Small intestine (tissue), 7 donors: ENCODE data around the gene CLDN20. TPM values are rescaled to one million over a fixed set of nuclear protein-coding genes. Genes with fewer than 3 reads are reported as not detected.

Experiments
- DNase-seq, 2 donors: peaks; one replicate each; pipeline versions ENCODE4 v3.0.0 to v3.0.0-alpha.2; 2013
- FAIRE-seq: peaks from 2 replicates; lab custom pipeline; 2012; peaks lifted over from hg19 to GRCh38; lab: Jason Lieb, UNC
- H3K27ac ChIP-seq, 3 donors: one replicate each; pipeline ENCODE4 v1.5.1; 2013; ENCODE audit warnings: low read length in 2 of 3, mild to moderate bottlenecking in 2 of 3, control low read depth in 1 of 3, inconsistent platforms in 1 of 3, low read depth in 1 of 3, moderate library complexity in 1 of 3
- H3K27me3 ChIP-seq, 3 donors: one replicate each; pipeline ENCODE4 v1.6.1; 2013; ENCODE audit warnings: low read length in 3 of 3, inconsistent platforms in 1 of 3; ENCODE audit not compliant: control insufficient read depth in 3 of 3, insufficient read depth in 3 of 3
- H3K36me3 ChIP-seq, 3 donors: one replicate each; pipeline ENCODE4 v1.6.1; 2013; ENCODE audit warnings: low read length in 3 of 3, inconsistent platforms in 1 of 3, low read depth in 1 of 3, mild to moderate bottlenecking in 1 of 3, moderate library complexity in 1 of 3; ENCODE audit not compliant: control insufficient read depth in 3 of 3, insufficient read depth in 2 of 3
- H3K4me1 ChIP-seq, 3 donors: one replicate each; pipeline ENCODE4 v1.6.1; 2013; ENCODE audit warnings: low read length in 2 of 3, inconsistent platforms in 1 of 3, low read depth in 1 of 3, mild to moderate bottlenecking in 1 of 3, moderate library complexity in 1 of 3; ENCODE audit not compliant: control insufficient read depth in 3 of 3, insufficient read depth in 2 of 3
- H3K4me3 ChIP-seq, 3 donors: one replicate each; pipeline ENCODE4 v1.5.1; 2013; ENCODE audit warnings: low read length in 3 of 3, control low read depth in 1 of 3, inconsistent platforms in 1 of 3, low read depth in 1 of 3, mild to moderate bottlenecking in 1 of 3, moderate library complexity in 1 of 3
- H3K9me3 ChIP-seq, 2 donors: one replicate each; pipeline ENCODE4 v1.6.1; 2013; ENCODE audit warnings: low read depth in 1 of 2, low read length in 1 of 2; ENCODE audit not compliant: control insufficient read depth in 2 of 2, insufficient read depth in 1 of 2
- WGBS, 3 donors: extraction: QIAGEN DNeasy Blood & Tissue Kit; methylation state at CpG; one replicate each; pipeline ENCODE4 v1.1.7; 2013; 5-methylcytosine and 5-hydroxymethylcytosine counted together
- polyA plus RNA-seq, 4 donors: library from polyadenylated mRNA; stranded (reverse) in 3 of 4; unstranded in 1 of 4; fragments of 200-250 nt in 3 of 4; fragments of 120-200 nt in 1 of 4; gene quantifications; one replicate each; pipeline versions ENCODE4 v1.2.1 to v1.2.3, GENCODE V29; 2013
- donor health status: healthy with polysubstance abuse.
- donor health status: control.
- donor health status: control.
- donor health status: Bipolar disorder and iron deficiency.
- donor health status: healthy.

CLDN20 gene
- polyA plus RNA-seq, 4 donors = 0.97 TPM; not detected in 3

DNA sequence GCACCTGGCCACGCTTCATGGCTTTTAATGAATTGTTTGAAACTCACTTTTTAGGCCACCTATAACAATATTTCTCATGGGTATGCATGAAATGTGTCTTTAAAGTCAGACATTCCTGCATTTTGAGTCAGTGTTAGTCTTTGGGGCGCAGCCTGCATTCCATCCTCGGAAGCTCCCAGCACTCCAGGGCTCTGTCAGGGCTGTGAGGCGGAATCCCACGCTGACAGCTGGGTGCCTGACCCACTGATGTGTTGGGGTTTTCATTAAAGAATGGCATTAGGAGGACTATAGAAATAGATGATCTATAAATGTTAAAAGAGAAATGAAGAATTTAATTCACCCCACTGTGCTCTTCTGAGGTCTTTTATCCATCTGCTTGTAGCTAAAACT, 16.2 kb upstream of the CLDN20 start:
- H3K27me3 ChIP-seq = no peaks in the 10 kb centered on the region
- no peak for DNase-seq
- H3K9me3 ChIP-seq = no peaks in the 10 kb centered on the region
- no peak for FAIRE-seq
- no peak overlapping the region for H3K4me3 ChIP-seq
- no peak overlapping the region for H3K27ac ChIP-seq
- no peaks in the 10 kb centered on the region for H3K4me1 ChIP-seq
- 92 to 95% (median 95%) methylated on average over 5 of the region's 5 CpGs for WGBS, 3 donors
- H3K36me3 ChIP-seq = peaks cover 2 to 50% (median 9%) of the 10 kb centered on the region in 3 donors

DNA sequence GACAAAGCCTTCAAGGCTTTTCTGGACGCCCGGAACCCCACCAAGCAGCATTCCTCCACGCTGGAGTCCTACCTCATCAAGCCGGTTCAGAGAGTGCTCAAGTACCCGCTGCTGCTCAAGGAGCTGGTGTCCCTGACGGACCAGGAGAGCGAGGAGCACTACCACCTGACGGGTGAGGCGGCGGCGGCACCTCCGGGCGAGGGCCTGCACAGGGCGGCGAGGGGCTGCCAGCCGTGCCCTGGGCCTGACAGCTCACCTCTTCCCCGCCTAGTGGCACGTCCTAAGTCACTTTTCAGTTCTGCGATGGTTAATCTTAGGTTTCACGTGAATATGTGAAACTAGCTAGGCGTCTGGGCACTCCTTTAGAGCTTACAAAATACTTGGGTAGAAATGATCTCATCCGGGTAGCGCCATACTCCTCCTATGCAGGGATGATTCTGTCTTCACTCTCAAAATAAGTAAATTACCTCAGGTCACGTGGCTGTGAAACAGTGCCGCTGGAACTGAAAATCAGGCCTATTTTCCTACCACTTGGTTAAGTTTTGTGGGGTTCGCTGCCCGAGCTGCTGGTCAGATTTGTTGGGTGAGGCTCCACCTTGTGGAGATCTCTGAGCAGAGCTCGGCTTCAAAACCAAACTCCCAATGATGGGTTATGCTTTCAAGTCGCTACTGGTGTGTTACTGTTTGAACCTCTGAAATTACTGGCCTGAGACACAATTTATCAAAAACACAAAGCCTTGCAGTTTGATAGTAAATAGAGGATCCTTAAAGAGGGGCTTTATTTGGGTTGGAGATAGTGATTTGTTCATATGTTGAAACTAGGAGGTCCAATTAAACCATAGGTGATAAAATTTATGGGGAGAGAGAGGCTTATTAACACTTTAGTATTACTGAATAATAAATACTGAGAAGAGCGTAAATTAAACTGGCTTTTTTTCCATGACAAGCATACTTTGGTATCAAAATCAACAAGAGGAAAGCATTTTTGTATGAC, 15.5 kb upstream of the CLDN20 start:
- Histone ChIP-seq H3K36me3 (peaks cover 5 to 51% (median 8%) of the 10 kb centered on the region in 3 donors), H3K9me3 (no peaks in the 10 kb centered on the region), H3K4me3 (no peak overlapping the region), H3K27ac (no peak overlapping the region), H3K4me1 (no peaks in the 10 kb centered on the region), H3K27me3 (no peaks in the 10 kb centered on the region)
- 81 to 86% (median 84%) methylated on average over 30 of the region's 30 CpGs for WGBS, 3 donors
- DNase-seq = peak; percentile 26 to 66
- no peak for FAIRE-seq

DNA sequence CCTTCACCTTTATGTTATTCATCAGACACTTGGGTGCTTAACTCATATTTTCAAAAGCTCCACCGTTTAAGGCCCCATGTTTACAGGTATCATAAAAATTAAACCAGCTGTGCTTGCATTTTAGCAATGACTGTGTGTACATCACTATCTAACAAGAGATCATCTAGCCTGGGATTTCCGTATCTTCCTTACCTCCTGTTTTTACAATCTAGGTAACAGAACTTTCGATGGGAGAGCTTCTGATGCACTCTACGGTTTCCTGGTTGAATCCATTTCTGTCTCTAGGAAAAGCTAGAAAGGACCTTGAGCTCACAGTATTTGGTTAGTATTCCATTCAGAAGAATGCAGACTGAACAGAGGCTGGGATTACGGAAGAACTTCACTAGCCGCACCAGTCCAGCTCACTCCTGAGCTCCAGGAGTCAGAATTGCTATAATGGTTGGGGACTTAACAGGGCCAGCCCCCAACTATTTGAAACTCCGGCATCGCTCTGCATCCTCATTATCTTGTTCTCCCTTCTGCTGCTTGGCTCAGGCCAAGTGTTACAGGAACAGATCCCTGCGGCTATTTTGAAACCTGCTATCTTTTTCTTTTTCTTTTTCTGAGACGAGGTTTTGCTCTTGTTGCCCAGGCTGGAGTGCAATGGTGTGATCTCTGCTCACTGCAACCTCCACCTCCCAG, 13.0 kb upstream of the CLDN20 start:
- Histone ChIP-seq H3K4me3 (no peak overlapping the region), H3K4me1 (no peaks in the 10 kb centered on the region), H3K9me3 (no peaks in the 10 kb centered on the region), H3K27ac (no peak overlapping the region), H3K36me3 (peaks cover 5 to 52% (median 20%) of the 10 kb centered on the region in 3 donors), H3K27me3 (no peaks in the 10 kb centered on the region)
- no peak for DNase-seq
- 89 to 92% (median 89%) methylated on average over 10 of the region's 10 CpGs for WGBS, 3 donors
- no peak for FAIRE-seq

DNA sequence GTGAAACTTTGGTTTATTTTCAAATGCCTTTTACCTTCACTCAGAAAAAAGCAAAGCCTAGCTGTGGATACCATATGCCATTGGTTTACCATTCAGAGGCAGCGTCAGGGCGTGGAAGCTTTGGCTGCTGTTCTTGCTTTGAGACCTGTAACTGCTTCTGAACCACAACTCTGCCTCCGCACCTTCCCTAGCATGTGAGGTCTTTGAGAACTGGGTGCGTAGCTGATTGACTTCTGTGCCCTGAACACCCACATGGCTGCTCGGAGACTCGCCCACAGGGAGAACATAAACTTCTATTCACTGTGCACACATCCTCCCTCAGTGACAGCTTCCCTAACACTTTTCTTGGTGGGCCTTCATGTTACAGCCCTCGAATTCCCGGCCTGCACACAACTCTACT, 11.2 kb upstream of the CLDN20 start:
- no peak for FAIRE-seq
- Histone ChIP-seq H3K36me3 (peaks cover 8 to 52% (median 21%) of the 10 kb centered on the region in 3 donors), H3K4me3 (no peak overlapping the region), H3K27me3 (no peaks in the 10 kb centered on the region), H3K4me1 (no peaks in the 10 kb centered on the region), H3K27ac (no peak overlapping the region), H3K9me3 (no peaks in the 10 kb centered on the region)
- WGBS, 3 donors = 96 to 97% (median 96%) methylated on average over 8 of the region's 8 CpGs
- DNase-seq = no peak

DNA sequence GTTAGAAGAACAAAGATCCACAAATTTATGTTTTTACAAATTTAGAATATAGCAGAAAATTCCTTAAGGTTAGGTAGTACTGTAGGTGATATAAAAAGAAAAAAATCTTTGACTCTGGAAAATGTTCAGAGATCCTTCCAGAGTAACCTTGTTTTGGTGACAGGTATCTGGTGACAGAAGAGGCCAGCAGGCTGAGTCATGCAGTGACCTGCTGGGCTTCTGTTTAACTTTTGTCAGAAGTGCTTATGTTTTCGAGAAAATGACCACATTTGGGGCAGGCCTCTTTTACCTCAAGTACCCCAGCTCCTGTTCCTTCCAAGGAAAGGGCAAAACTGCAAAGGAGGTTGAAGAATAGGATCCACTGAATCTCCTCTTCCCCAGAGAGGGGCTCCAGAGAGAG, 10.5 kb upstream of the CLDN20 start:
- WGBS, 3 donors = 57 to 83% (median 70%) methylated on average over 1 of the region's 1 CpG
- FAIRE-seq (no peak), DNase-seq (no peak)
- H3K27ac ChIP-seq = no peak overlapping the region
- no peaks in the 10 kb centered on the region for H3K9me3 ChIP-seq
- H3K36me3 ChIP-seq = peaks cover 6 to 53% (median 27%) of the 10 kb centered on the region in 3 donors
- no peaks in the 10 kb centered on the region for H3K4me1 ChIP-seq
- H3K4me3 ChIP-seq = no peak overlapping the region
- H3K27me3 ChIP-seq = no peaks in the 10 kb centered on the region

DNA sequence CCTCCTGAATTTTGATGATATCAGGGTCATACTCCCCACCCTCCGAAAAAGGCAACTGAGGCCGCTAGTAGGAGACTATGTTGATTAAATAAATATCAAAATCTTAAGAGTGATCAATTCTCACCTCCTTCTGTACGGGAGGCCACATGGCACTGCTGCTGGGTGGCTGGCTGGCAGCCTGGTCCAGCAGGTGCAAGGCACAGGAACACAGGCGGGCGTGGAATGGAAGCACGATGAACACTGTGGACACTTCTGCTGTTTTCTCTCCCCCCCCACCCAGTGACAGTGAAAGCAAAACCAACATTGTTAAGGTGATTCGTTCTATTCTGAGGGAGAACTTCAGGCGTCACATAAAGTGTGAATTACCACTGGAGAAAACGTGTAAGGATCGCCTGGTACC, 9.7 kb upstream of the CLDN20 start:
- Histone ChIP-seq H3K4me1 (no peaks in the 10 kb centered on the region), H3K4me3 (no peak overlapping the region), H3K9me3 (no peaks in the 10 kb centered on the region), H3K36me3 (peaks cover 6 to 56% (median 27%) of the 10 kb centered on the region in 3 donors), H3K27ac (no peak overlapping the region), H3K27me3 (no peaks in the 10 kb centered on the region)
- 62 to 86% (median 71%) methylated on average over 10 of the region's 10 CpGs for WGBS, 3 donors
- no peak for FAIRE-seq
- DNase-seq = no peak

DNA sequence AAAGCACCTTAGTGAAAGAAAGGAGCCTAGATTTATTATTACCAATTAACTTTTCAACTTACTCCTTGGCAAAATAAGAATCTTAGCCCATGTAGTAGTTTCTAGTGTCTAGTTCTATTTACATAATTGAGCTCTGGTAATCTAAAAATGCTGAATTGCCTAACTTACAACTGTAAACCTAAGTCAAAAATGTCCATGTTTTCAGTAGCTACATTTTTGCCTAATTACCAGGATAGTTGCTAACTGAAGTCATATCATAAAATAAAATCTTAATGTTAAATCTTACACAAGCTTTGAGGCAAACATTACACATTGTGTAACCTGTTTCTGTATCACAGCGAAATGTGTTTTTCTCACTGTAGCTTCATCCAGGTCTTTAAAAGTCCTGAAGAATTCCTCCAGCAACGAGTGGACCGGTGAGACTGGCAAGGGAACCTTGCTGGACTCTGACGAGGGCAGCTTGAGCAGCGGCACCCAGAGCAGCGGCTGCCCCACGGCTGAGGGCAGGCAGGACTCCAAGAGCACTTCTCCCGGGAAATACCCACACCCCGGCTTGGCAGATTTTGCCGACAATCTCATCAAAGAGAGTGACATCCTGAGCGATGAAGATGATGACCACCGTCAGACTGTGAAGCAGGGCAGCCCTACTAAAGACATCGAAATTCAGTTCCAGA, 7.6 kb upstream of the CLDN20 start:
- no peaks in the 10 kb centered on the region for H3K4me1 ChIP-seq
- no peak overlapping the region for H3K27ac ChIP-seq
- DNase-seq = no peak
- no peak for FAIRE-seq
- H3K9me3 ChIP-seq = no peaks in the 10 kb centered on the region
- no peaks in the 10 kb centered on the region for H3K27me3 ChIP-seq
- no peak overlapping the region for H3K4me3 ChIP-seq
- H3K36me3 ChIP-seq = peaks cover 6 to 53% (median 29%) of the 10 kb centered on the region in 3 donors
- 86 to 87% (median 87%) methylated on average over 13 of the region's 13 CpGs for WGBS, 3 donors

DNA sequence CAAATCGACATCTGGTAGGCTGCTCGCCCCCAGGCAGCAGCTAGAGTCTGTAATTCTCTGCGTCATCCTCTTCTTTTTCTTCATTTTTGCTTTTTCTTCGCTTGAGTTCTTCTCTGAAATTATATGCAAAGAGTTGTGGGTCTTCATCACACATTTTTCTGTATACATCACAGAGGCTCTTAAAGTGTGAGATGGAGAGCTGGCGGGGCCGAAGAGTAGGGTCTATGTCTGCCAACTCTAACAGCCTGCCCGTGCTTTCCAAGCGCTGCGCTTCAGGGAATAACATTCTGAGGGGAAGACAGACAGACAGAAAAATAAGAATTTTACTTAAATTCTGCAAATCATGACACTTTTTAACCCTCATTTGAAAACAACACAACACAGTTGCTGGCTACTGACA, 6.0 kb upstream of the CLDN20 start:
- Histone ChIP-seq H3K9me3 (no peaks in the 10 kb centered on the region), H3K4me1 (no peaks in the 10 kb centered on the region), H3K27ac (no peak overlapping the region), H3K36me3 (peaks cover 4 to 45% (median 26%) of the 10 kb centered on the region in 3 donors), H3K27me3 (no peaks in the 10 kb centered on the region), H3K4me3 (no peak overlapping the region)
- DNase-seq (no peak), FAIRE-seq (no peak)
- WGBS, 3 donors = 89 to 98% (median 96%) methylated on average over 9 of the region's 9 CpGs
